Hematopoietic multipotent progenitor cell (in vitro differentiated cells): ENCODE results near the gene ITPR3. TPM values are rescaled to one million over a fixed set of nuclear protein-coding genes. Genes with fewer than 3 reads are reported as not detected.

Experiments
- DNase-seq, 3 donors: peaks; one replicate each; pipeline ENCODE4 v3.0.0-alpha.2; 2011 to 2015; ENCODE audit warnings: low read depth in 2 of 3, low spot score in 2 of 3
- total RNA-seq: library from RNA; depleted of rRNA; stranded (reverse); fragments of >200 nt; gene quantifications from one replicate; pipeline ENCODE4 v1.2.3, GENCODE V29; 2012

The ITPR3 gene
- total RNA-seq, 1 donor = 10.5 TPM

DNA sequence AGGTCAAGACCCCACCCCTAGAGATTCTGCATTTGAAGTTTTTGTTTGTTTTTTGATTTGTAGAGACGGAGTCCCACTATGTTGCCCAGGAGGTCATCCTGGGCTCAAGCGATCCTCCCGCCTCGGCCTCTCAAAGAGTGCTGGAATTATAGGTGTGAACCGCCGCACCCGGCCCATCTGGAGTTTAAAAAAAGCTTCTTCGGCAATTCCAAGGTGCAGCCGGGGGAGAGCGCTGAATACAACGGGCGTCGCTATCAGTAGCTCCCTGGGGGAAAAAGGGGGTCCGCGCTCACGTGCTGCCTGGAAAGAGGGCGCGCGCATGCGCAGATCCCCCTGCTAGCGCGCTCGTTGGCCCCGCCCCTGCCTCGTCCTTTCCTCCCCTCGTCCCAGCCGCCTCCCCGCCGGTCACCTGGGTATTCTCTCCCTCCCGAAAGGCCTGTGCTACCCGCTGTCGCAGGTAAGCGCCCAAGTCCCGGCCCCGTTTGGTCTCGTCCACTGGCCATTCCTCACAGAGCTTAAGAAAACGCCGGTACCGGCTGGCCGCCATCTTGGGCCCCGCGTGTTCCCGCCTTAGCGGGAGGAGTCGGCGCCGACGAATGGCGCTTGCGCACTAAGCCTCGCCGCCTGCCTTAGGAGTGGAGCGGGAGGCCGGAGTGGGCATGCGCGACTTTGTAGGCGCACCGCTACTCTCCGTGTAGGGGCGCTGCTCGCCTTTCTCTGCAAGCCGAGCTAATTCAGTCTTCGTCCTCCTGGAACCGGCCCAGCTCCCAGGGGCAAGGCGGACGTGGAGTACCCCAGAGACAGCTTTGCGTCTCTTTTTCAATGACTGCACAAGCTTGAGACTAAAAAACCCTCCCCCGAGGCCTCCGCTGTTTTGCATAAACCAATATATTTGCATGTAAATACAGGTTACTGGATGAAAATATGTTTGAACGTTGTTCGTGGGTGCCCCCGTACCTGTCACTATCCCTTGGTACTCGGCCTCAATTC is 90.3 kb downstream of the ITPR3 start, which contains the start of gene UQCC2:
Gene UQCC2 (minus strand): TSS at position 561 of the 990 bp plus-strand sequence. CDS start 14 bp downstream, at position 547.
- DNase-seq = peak; percentile 96 to 99 (median 98)

DNA sequence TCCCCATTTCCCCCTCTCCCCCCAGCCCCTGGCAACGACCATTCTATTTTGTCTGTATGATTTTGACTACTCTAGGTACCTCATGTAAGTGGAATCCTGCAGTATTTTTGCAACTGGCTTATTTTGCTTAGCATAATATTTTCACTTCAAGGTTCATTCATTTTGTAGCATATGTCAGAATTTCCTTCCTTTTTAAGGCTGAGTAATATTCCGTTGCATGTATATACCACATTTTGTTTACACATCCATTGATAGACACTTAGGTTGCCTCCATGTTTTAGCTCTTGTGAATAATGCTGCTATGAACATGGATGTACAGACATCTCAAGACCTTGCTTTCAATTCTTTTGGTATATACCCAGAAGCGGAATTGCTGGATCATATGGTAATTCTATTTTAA is 91.8 kb downstream of the ITPR3 start:
- DNase-seq = no peak

DNA sequence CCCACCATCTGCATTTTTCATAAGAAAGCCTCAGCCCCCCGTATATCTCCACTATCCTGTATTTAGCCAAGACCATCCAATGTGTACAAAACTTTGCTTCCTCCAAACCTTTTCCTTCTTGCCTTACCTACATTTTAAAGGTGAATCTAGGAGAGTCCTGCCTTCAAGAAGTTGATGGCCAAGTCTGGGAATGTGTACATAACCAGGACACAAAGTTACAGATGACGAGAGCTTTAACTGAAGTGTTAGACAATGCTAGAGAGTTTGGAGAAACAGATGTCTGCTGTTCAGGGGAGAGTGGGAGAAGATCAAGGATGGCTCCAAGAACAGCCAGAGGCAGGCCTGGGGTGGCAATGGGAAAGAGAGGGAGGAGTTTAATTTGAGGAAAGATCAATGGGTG is 92.7 kb downstream of the ITPR3 start:
- DNase-seq = no peak

DNA sequence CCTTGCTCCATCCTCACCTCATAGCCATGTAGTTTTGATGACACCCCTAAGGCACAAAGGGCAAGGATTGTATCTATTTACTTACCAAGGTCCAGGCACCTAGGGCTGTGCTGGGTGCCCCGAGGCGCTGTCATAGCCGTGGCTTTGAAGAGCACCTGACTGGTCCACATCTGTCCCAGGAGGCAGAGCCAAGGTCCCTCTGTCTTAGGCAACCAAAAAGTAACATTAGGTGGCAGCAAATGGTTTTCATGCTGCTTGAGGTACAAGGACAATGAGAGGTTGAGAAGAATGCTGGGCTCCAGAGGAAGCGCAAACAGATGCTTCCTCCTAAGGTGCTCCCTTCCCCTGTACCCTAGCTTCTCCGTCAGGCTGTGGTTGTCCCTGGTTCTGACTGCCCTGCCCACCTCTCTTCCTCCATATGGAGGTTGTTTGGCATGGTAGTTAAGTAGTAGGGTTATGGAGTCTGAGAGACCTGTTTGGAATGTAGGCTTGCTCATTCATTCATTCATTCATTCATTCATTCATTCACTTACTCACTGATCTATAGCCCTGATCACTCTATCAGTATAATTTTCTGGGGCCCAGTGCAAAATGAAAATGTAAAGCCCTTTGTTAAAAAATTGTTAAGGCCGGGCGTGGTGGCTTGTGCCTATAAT is 93.4 kb downstream of the ITPR3 start:
- DNase-seq = peak in 2 of 3 donors; percentile 74 to 92

DNA sequence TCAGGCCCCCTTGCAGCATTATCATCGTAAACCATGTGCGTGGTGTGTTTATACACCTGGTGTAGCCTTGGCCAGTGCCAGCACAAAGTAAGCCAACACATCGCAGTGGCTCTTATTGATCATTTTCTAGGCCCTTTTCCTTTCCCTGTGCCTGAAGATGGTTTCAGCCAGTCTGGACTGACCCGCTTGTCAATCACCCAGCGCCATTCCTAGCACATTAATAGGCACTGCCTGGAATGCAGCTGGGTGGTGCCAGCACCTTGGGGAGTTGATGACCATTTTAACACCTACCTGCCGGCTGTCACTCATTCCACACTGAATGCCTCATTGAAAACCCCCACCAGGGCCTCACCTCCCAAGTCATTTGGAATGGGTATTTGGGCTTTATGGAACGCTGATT is 95.3 kb downstream of the ITPR3 start:
- DNase-seq = no peak

DNA sequence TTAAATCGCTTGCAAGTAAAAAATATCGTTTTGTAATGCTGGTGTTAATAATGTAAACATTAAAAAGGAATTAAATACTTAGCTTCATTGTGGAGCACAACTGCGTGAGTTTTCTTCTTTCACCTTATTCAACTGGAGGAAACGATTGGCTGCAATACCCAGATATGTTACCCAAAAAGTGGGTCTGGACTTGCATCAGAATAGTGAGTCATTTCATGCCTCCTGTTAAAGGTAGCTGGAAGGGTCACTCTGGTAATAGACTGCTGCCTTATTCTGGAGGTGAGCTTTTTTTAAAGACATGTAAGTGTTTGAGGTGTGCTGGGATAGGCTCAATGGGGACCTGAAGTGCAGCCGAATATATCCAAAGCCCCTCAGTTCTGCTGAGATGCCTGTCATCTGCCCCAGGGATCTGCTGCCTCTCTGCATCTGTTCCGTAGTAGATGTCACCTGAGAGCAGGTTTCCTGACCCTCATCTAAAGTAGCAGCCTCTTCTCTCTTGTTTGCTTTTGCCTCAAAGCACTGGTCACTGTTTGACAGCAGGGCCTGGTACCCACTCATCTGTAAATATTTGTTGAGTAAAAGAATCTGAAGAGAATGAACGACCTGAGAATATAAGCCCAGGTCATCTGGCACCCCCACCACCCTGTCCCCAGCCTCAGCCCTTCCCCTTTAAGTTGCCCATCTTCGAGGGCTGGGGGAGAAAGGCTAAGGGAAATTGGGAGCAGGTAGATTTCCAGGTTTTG is 95.9 kb downstream of the ITPR3 start:
- no peak for DNase-seq

DNA sequence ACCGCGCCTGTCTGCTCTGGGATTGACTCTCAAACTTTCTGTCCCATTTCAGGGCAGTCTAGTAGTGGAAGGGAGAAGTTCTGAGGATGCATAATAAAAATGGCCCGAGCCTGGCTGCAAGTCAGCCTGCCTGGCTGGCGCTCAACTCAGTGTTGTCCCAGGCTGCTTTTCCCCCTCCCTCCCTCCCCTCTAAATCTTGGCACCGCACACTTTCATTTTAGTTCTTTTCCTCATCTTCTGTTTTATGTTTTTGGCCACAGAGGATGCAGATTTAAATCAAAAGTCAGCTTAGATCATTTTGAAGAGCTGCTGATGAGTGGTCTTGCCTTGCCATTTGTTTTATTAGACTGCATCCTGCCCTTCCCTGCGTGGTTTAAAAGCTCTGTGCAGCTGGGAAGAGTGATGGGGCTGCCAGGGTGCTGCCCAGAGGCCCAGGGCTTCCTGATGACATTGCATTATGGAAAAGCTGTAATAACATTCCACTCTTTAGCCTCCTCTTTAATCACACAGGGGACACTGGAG is 96.9 kb downstream of the ITPR3 start:
- DNase-seq = no peak

DNA sequence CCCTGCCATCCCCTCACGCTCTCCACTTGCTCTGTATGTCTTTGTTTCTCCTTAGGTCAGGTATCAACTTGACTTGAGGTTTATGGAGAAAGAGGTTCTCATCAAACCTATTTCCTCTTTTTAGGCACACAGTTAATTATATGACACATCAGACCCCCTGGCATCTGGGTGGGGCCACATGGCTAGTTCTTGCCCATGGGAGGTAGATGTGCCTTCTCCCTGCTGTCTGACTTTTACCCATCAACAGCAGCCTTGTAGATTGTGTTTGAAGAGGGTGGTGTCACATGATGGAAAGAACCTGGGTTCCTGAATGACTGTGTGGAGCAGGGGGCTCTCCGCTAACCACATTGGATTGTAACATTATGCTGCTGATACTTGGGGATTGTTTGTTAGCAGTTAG is 97.6 kb downstream of the ITPR3 start:
- DNase-seq = peak in 1 of 3 donors; percentile 45

DNA sequence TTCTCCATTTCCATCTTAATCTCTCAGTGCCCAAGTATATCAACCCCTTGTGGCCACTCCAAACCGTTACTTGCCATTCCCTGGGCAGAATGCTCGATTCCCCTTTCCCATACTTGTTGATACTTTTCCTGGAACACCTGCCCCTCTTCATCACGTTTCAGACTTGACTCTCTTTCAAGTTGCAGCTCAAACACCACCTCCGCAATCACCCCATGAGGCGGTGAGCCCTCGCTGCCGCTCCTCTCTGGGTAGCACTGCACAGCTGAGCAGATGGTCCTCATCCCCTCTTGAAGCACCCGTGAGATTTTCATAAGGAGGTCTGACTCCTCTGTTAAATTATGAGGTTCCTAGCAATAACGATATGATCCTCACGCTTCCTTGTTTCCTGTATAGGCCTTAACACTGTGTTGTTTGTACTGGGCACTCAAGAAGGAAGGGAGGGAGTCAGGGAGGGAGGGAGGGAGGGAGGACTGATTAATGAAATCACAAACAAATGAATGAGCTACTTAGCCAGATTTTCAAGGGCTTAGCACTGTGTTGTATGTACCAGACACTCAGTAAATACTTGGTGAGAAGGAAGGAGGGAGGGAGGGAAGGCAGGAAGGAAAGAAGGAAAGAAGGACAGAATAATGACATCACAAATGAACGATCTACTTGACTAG is 98.3 kb downstream of the ITPR3 start:
- DNase-seq = no peak

DNA sequence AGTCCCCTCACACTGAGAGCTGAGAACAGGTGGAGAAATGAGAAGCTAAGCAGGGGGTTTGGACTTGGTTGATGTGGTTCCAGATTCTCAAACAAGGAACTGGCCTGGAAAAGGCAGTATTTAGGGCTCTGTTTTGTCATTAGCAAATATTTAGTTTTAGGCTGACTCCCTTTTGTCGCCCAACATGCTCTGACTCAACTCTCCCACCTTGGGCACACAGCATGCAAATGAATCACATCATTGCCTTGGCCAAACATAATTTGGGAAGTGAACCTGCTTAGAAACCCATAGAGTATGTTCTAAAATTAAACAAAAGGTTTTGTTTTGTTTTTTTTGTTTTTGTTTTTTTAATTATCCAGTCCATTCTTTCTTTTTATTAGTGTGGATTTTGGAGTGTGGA is 99.9 kb downstream of the ITPR3 start:
- no peak for DNase-seq

DNA sequence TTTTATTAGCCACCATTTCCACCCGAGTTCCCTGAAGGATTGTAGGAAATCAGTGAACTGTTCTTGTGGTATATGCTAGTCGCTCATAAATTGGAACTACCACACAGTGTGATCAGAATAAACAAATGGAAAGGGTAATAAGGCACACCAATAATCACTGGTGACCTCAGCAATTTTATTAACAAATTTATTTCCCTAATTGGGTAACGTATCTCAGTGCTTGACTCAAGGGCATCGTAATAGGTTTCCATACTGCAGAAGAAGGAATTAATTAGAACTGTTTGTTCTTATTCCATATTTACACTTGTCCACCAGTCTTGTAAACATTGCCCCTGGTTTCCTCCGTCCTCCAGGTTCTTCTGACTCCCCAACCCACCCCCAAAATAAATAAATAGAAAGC is 100.4 kb downstream of the ITPR3 start:
- DNase-seq = no peak

DNA sequence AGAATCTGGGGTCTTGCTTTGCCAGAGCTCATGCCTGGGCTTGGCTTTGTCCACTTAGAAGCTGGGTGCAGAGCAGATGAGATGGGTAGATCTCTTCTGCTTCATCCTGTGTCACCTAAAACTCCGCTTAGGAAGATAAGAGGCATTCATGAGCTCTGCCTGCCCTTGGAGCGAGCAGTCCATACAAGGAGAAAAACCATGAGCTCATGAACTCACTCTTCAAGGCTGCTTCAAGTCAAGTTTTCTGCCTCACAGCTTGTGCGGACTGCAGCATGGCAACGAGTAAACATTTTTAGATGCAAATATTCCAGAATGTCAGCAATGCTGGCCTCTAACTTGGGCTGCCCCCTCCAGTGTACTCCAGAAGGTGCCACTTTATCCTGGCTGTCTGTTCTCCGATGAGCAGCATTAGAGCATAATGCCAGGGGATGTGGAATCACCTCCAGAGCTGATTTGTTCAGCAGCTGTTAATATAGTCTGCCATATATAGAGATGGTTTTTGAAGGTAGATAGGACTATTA is 101.0 kb downstream of the ITPR3 start:
- DNase-seq = no peak

DNA sequence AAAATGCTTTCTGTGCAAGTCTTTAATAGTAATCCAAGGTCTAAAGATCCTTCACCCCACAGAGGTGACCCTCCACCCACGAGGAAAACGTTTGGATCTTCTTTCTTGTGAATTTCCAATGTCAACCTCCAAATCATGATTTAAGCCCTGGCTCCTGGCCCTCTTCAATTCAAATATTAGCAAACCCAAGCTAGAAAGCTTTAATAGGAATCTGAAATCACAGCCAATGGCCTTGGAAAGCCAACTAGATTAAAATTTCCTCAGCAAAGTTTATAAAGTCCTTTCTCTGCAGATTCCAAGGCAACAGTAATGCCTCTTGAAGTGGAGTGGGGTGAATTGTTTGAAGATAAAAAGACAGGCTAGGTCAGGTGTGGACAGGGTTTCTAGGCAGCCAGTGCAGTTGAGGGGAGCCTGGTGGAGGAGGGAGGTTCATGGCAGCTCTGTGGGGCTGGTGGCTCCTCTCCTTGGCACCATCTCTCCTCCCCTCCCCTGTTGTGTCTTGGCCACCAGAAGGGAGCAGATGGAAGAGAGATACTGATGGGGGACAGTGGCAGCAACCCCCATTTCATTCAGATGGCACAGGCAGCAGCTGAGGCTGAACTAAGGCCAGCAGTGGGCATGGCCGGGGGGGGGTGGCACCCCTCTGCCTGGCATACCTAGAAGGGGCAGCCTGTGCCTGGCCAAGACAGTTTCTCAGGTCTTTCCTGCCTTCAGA is 102.4 kb downstream of the ITPR3 start:
- DNase-seq = no peak

DNA sequence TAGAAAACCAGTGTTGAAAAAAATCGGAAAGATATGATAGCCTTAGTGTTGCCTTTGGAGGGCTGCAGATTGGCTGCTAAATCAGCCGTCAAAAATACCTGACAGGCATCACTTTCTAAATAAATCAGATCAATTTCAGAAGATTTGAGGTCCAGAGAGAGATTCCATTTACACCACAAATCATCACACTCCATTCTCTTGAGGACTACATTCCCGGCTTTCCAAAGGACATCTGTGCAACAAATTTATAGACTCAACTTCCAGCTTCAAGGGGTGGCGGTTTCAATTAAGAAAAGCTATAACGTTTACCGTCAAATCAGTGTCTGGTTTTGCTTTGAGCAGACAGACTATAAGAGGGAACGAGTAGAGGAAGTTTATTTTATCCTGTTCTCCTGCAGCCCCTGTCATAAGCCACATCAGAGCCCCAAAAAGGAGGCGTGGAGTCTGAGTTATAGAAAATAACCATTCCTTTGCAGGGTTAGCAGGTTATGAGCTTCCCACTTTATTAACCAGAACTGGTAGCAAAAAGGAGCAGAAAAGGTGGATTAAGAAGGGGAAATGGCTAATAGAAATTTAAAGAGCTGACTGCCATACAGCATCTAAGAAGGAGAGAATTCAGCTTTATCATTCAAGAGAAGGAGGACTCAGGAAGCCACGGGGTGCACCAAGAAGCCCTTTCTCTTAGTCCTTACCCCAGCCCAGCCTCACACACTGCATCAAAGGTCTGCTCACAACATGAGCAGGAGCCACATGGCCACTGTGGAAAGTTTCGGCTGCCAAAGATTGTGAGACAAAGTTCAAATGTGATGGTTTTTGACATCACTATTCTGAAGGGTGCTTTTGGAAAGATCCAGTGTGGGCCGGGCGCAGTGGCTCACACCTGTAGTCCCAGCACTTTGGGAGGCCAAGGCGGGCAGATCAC is 103.2 kb downstream of the ITPR3 start:
- no peak for DNase-seq

DNA sequence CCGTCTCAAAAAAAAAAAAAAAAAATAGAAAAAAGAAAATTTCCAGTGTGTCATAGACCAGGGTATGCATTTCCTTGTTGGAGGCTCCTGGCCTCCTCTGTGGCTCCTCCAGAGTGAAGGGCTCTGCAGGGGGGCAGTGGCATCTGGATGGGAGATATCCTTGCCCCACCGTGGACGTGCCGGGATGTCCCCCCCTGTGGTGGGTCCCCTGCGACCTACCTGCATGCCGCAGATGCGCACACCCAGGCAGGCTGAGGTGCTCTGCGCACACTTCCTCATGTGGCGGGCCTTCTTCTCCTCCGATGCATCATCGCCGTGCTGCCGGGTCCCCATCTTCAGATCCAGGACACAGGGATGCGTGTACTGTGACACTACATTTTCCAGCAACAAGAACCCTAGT is 104.1 kb downstream of the ITPR3 start:
- no peak for DNase-seq

DNA sequence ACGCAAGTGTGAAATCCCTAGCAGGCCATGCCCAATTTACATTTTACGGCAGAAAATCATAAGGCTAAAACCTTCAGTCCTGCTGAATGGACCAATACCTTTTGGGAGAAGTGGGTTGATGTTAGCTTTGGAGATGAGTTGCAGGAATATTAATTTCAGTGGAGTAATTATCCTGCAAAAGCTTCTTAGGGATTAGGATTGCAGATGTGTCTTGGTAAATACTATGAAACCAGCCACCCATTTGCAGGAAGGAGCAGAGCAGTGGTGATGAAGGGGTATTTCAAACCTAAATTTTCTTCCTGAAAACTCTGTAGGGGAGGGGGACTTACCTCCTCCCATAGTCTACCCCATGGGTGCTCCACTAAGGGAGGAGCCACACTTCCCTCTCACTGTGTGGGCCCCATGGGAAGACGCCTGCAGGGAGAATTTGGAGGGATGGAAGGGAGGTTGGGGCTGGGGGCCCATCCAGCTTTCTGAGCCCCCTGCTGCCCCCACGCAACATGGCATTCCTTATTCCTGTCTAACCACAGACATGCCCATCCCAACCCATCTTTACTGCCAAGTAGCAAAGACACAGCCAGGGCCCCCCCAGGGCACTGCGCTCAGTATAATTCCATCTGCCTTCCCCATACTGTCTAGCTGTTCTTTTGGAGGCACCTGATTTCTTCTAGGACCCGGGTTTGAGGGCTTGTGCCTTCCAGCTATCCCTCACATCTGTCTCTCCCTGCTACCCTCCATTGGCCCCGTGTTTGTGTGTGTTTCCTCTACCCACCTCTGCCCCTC is 105.0 kb downstream of the ITPR3 start:
- no peak for DNase-seq

DNA sequence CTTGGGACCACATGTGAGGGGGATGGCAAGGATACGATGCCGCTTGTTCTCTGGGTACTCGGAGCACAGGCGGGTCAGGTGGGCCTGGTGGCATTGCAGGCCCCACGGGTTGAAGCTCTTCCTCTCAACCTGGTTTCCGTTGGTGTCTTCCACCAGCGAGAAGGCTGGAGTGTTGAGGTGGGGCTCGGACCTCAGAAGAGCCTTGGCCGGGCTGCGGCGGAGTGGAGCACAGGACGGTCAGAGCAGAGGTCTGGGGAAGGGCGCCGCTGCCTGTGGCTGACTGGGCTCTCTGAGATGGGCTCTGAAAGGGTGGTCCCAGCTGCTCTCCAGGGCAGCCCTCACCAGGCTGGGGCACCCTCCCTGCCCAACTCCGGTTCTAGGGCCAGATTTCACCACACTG is 105.6 kb downstream of the ITPR3 start:
- DNase-seq = no peak

DNA sequence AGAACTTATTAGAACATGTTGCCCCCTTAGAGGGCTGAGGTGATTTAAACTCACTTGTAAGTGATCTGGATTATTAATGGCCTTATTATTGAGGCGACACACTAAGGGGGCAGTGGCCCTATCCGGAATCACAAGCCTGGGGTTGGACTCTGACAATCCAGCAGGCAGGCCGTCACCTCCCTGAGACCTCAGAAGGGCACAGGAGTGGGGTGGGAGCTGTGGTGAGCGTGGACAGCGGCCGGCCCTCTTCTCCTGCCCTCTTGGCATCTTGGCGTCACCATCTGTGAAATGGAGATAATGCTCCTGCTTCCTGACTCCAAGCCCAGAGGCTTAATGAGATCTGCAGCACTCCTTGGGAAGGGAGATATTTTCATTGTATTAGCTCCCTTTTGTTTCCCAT is 106.0 kb downstream of the ITPR3 start:
- no peak for DNase-seq
